ENCODE measurements around the gene TGM5.
"Not testable (repeated sequence)": the region's sequence is repeated elsewhere in the genome, so short reads cannot be mapped to it uniquely, and the experiment has no call there.

DNA sequence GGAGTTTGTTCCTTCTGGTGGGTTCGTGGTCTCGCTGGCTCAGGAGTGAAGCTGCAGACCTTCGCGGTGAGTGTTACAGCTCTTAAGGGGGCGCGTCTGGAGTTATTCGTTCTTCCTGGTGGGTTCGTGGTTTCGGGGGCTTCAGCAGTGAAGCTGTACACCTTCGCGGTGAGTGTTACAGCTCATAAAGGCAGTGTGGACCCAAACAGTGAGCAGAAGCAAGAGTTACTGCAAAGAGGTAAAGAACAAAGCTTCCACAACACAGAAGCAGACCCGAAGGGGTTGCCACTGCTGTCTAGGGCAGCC is 40.8 kb downstream of the TGM5 start:
- TF ChIP-seq NFYB (CRISPR knock-in tag; conservative IDR thresholded peaks at IDR 0.05; ENCODE audit: low read depth); ZNF121 (CRISPR knock-in tag; IDR thresholded peaks at IDR 0.05); ELF4 (CRISPR knock-in tag; IDR thresholded peaks at IDR 0.05; ENCODE audit: low read depth): not testable (repeated sequence)
- TF ChIP-seq, protein P1, sequence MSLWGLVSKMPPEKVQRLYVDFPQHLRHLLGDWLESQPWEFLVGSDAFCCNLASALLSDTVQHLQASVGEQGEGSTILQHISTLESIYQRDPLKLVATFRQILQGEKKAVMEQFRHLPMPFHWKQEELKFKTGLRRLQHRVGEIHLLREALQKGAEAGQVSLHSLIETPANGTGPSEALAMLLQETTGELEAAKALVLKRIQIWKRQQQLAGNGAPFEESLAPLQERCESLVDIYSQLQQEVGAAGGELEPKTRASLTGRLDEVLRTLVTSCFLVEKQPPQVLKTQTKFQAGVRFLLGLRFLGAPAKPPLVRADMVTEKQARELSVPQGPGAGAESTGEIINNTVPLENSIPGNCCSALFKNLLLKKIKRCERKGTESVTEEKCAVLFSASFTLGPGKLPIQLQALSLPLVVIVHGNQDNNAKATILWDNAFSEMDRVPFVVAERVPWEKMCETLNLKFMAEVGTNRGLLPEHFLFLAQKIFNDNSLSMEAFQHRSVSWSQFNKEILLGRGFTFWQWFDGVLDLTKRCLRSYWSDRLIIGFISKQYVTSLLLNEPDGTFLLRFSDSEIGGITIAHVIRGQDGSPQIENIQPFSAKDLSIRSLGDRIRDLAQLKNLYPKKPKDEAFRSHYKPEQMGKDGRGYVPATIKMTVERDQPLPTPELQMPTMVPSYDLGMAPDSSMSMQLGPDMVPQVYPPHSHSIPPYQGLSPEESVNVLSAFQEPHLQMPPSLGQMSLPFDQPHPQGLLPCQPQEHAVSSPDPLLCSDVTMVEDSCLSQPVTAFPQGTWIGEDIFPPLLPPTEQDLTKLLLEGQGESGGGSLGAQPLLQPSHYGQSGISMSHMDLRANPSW (CRISPR knock-in tag; conservative IDR thresholded peaks at IDR 0.05; ENCODE audit: low read depth): not testable (repeated sequence)

Data from WTC11 (cell line).